T-helper 2 cell (primary cell): ENCODE data around the gene EBF3.

ENCODE experiments used
- DNase-seq, 5 experiments: peaks; one replicate each; pipeline versions ENCODE4 v3.0.0 to v3.0.0-alpha.2; 2012 to 2022

EBF3 gene

GRCh38 chr10:129788215-129788614, 175.9 kb downstream of the EBF3 start:
- DNase-seq, result no peak

GRCh38 chr10:129787557-129787956, 176.5 kb downstream of the EBF3 start:
- no peak for DNase-seq

- no peak for DNase-seq
Observed at GRCh38 chr10:129786216-129786615, 177.9 kb downstream of the EBF3 start.

GRCh38 chr10:129785536-129785981, 178.5 kb downstream of the EBF3 start:
- DNase-seq, result no peak
